WTC11 (cell line): ENCODE data around the gene TMCC1.

Source experiments
- CREB1 ChIP-seq: sonication (generic); formaldehyde crosslinking; IDR thresholded peaks from 2 replicates; pipeline ENCODE4 v1.8.0; 2023; ENCODE audit warnings: mild to moderate bottlenecking, missing genetic modification reagents
- CREM ChIP-seq: sonication (generic); formaldehyde crosslinking; IDR thresholded peaks from 2 replicates; pipeline ENCODE4 v1.8.1; 2022; ENCODE audit warnings: mild to moderate bottlenecking, missing genetic modification reagents, moderate library complexity
- CTCF ChIP-seq: fragments of 200-600 bp; IDR thresholded peaks from 2 replicates; pipeline ENCODE4 v1.8.0; 2022; ENCODE audit warnings: antibody characterized with exemption
- JUN ChIP-seq: sonication (generic); formaldehyde crosslinking; IDR thresholded peaks from 2 replicates; pipeline ENCODE4 v1.8.0; 2023; ENCODE audit warnings: mild to moderate bottlenecking, missing genetic modification reagents
- MAX ChIP-seq: sonication (generic); formaldehyde crosslinking; IDR thresholded peaks from 2 replicates; pipeline ENCODE4 v1.8.0; 2022; ENCODE audit warnings: mild to moderate bottlenecking, missing genetic modification reagents
- NR3C1 ChIP-seq: sonication (generic); formaldehyde crosslinking; conservative IDR thresholded peaks from 2 replicates; pipeline ENCODE4 v1.8.1; 2023; ENCODE audit warnings: low read depth, mild to moderate bottlenecking, missing genetic modification reagents
- RORB ChIP-seq: fragments of 250-450 bp; sonication (Bioruptor Pico); IDR thresholded peaks from 2 replicates; pipeline ENCODE4 v1.9.0; 2021; ENCODE audit warnings: mild to moderate bottlenecking
- SP1 ChIP-seq: sonication (generic); formaldehyde crosslinking; conservative IDR thresholded peaks from 2 replicates; pipeline ENCODE4 v1.8.1; 2022; ENCODE audit warnings: missing genetic modification reagents
- ZNF121 ChIP-seq: sonication (generic); formaldehyde crosslinking; IDR thresholded peaks from 2 replicates; pipeline ENCODE4 v1.8.0; 2023; ENCODE audit warnings: missing genetic modification reagents
- ZNF671 ChIP-seq: fragments of 250-450 bp; sonication (Bioruptor Pico); IDR thresholded peaks from 2 replicates; pipeline ENCODE4 v1.8.0; 2021; ENCODE audit warnings: mild to moderate bottlenecking
- TF ChIP-seq, protein P1 (sequence below): sonication (generic); formaldehyde crosslinking; IDR thresholded peaks from 2 replicates; pipeline ENCODE4 v1.8.1; 2022; ENCODE audit warnings: low read depth, missing genetic modification reagents, borderline replicate concordance
- TF ChIP-seq, protein P2 (sequence below): fragments of 250-450 bp; sonication (Bioruptor Pico); IDR thresholded peaks from 2 replicates; pipeline ENCODE4 v1.9.0; 2021; ENCODE audit warnings: mild to moderate bottlenecking

DNA sequence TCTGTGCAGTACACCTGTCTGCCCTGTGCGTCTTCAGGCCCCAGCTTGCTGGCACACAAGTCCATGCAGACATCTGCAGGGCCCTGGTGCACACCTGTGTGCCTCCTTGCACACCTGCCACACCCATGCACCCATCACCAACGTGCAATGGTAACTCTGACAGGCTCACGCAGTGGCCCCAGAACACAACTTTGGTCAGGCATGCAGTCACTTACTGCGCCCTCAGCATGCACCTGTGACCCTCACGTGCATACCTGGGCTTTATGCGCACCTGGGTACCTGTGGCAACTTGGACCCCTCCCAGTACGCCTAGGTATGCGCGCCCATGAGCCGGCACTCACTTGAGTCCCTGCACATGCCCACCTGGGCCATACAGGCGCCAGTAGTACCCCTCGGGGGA lies 288.7 kb downstream of the TMCC1 start:
- TF ChIP-seq CTCF (no peak), ZNF121 (CRISPR knock-in tag) (no peak), RORB (CRISPR knock-in tag) (no peak), ZNF671 (CRISPR knock-in tag) (no peak), CREM (CRISPR knock-in tag) (0 out of 2 replicates have a peak, but pooled peaks have one; percentile 18), NR3C1 (CRISPR knock-in tag) (no peak), MAX (CRISPR knock-in tag) (no peak), JUN (CRISPR knock-in tag) (no peak), CREB1 (no peak), SP1 (CRISPR knock-in tag) (no peak)
- TF ChIP-seq, protein P1, sequence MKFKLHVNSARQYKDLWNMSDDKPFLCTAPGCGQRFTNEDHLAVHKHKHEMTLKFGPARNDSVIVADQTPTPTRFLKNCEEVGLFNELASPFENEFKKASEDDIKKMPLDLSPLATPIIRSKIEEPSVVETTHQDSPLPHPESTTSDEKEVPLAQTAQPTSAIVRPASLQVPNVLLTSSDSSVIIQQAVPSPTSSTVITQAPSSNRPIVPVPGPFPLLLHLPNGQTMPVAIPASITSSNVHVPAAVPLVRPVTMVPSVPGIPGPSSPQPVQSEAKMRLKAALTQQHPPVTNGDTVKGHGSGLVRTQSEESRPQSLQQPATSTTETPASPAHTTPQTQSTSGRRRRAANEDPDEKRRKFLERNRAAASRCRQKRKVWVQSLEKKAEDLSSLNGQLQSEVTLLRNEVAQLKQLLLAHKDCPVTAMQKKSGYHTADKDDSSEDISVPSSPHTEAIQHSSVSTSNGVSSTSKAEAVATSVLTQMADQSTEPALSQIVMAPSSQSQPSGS (CRISPR knock-in tag) = no peak
- TF ChIP-seq, protein P2, sequence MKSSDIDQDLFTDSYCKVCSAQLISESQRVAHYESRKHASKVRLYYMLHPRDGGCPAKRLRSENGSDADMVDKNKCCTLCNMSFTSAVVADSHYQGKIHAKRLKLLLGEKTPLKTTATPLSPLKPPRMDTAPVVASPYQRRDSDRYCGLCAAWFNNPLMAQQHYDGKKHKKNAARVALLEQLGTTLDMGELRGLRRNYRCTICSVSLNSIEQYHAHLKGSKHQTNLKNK (CRISPR knock-in tag) = no peak
